Right forelimb (tissue), 1 donor: ENCODE measurements around the gene PFDN5.
"Not testable (repeated sequence)": the region's sequence is repeated elsewhere in the genome, so short reads cannot be mapped to it uniquely, and the experiment has no call there.

Source experiments
- DNase-seq: peaks from one replicate; pipeline ENCODE4 v3.0.0-alpha.2; 2018

The PFDN5 gene

DNA sequence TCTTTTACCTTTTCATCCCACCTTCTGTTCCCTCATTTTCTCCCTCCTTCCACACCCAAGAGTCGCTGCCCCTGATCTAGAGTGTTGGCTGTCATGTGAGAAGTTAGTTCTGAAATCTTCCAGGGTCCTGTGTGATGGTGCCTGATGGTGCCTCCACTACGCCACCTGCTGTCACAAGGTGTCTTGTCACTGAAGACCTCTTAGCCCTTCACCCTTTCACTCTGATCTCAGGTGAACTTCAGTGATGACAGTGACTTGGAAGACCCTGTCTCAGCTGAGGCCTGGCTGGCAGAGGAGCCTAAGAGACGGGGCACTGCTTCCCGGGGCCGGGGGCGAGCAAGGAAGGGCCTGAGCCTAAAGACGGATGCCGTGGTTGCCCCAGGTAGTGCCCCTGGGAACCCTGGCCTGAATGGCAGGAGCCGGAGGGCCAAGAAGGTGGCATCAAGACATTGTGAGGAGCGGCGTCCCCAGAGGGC lies 7.6 kb upstream of the PFDN5 start:
- peak; percentile 73 for DNase-seq

DNA sequence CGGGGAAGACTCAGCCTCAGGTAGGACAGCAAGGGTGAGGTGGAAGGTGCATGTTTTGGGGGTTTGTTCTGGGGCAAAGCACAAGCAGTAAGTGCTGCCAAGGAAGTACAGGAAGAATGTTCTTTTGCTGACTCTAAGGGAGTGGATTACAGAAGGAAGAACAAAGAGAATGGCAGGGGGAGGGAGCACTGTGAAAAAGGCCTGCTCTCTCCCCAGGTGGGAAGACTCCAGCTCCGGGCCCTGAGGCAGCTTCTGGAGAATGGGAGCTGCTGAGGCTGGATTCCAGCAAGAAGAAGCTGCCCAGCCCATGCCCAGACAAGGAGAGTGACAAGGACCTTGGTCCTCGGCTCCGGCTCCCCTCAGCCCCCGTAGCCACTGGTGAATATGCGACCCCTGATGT lies 7.0 kb upstream of the PFDN5 start:
- DNase-seq: no peak

- no peak for DNase-seq
These were observed 5.5 kb upstream of the PFDN5 start for GRCh38 chr12:53289891-53290290.

DNA sequence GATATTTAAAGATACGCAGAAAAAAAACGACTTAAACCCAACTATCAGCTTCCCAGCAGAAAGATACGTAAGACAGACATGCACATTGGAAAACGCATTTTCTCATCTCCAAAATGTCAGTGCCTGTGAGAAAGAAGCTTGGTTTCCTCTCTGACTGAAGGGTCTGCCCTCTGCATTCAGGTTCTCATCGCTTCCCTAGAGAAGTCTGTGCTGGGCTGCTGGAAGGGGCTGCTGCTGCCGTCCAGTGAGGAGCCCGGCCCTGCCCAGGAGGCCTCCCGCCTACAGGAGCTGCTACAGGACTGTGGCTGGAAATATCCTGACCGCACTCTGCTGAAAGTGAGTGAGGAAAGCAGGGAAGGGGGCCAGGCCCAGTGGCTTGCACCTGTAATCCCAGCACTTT lies 4.7 kb upstream of the PFDN5 start:
- DNase-seq: no peak

GRCh38 chr12:53292426-53292825 lies 2.9 kb upstream of the PFDN5 start:
- no peak for DNase-seq

DNA sequence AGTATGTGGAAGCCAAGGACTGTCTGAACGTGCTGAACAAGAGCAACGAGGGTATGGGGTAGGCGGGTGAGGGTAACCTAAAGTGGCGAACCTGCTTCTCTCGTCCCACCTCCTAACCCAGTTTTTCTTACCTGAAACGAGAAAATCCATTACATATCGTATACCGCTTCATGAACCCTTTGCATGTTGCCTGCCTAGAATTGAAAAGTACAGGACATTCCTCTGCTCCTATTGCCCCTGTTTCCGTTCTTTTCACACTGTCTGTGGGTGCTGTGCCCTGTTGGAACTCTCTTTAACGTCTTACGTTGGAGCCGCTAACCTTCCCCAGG lies 513 bp downstream of the PFDN5 start:
- no peak for DNase-seq

GRCh38 chr12:53297106-53297505 lies 1.8 kb downstream of the PFDN5 start:
- DNase-seq: not testable (repeated sequence)

DNA sequence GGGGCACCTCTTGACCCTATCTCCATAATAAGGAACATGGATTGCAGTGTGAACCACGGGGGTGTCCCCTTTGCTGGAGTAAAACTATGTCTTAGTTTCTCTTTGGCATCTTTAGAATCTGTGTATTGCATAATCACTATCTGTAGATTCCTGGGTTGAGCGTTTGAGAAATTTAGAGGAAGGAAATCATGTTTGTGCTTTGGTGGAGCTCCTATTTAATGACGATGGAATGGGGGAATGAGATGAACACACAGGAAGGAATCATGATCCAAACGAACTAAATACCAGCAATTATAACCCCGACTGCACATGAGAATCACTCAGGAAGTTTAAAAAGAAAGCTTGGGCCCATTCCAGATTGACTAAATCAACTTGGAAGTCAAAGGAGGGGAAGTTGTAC lies 2.8 kb downstream of the PFDN5 start:
- no peak for DNase-seq

GRCh38 chr12:53299101-53299453 lies 3.7 kb downstream of the PFDN5 start:
- no peak for DNase-seq

DNA sequence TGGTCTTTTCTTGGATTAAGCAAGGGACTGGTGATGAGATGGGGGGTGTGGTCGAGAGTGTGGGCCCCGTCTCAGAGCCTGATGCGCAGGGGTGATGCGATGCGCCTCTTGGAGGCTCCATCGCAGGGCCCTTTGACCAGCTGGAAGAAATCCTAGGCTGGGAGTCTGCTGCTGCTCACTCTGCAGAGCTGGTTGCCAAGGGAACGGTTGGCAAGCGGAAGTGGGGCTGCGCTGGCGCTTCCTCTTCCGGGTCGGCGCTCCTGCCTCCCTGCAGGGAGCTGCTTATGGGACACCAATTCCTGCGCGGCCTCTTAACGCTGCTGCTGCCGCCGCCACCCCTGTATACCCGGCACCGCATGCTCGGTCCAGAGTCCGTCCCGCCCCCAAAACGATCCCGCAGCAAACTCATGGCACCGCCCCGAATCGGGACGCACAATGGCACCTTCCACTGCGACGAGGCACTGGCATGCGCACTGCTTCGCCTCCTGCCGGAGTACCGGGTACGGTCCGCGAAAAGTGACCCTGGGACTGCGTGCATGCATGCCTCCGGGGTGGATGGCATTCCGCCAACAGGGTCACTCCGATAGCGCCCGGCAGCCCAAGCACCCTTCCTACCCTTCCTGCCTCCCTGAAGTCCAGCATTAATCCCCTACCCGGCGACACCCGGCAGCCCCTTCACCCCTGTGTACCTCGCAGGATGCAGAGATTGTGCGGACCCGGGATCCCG lies 4.3 kb downstream of the PFDN5 start, which contains the start of gene MYG1:
Gene MYG1, plus strand, starts transcription at position 242 of the 727 bp plus-strand sequence. Its CDS starts 43 bp downstream, at position 285.
- peak; percentile 91 for DNase-seq

- no peak for DNase-seq
These were observed 4.8 kb downstream of the PFDN5 start for GRCh38 chr12:53300187-53300586.

DNA sequence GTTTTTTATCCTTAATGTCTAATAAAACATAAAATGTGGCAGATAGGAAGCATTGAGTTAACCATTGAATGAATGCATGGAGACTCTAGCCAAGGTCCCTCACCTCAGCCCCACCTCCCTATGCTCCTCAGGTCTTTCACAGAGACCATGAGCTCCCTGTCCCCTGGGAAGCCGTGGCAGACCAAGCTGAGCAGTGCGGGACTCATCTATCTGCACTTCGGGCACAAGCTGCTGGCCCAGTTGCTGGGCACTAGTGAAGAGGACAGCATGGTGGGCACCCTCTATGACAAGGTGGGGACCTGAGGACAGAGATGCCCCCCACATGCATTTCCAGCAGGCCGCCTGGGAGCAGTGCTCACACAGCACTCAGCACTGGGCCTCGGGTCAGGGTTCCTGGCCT lies 7.6 kb downstream of the PFDN5 start:
- DNase-seq: no peak

GRCh38 chr12:53306826-53307225 lies 11.5 kb downstream of the PFDN5 start:
- no peak for DNase-seq

- DNase-seq: no peak
These were observed 12.9 kb downstream of the PFDN5 start for GRCh38 chr12:53308276-53308675.

- DNase-seq: no peak
These were observed 18.7 kb downstream of the PFDN5 start for GRCh38 chr12:53313996-53314395.

DNA sequence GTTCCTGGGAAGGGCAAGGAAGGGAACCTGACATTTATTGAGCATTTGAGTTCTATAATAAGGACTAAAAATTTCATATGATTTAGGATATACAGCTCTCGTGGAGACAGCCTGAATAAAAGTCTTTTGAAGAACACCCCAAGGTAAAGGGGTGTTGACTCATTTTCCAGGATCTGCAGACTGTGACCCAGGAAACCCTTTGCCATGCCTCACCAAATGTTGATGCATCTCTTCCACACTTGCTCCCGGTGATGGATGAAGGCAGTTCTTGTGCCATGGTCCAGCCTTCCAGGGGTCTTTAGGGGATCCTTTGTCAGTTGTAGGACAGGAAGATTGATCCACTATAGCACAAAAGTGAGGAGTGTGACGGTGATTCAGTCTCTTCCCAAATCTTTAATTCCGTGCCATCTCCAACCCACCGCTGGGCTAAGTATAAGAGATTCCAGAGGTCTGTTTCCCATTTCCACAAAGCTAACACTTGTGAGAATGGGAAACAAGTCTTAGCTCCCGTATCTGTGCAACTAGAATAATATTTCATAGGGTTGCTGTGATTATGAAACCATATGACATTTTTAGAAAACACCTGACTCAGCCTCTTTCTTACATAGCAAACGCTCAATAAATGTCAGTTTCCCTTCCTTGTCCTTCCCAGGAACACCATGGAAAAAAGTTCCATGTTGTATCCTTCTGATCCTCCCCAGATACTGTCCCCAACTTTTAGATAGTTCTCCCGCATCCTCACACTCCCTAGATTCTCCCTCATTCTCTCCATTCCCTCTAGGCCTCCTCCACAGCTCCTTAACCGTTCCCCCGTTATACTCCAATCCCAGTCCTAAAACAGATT lies 25.2 kb downstream of the PFDN5 start:
- DNase-seq: no peak

DNA sequence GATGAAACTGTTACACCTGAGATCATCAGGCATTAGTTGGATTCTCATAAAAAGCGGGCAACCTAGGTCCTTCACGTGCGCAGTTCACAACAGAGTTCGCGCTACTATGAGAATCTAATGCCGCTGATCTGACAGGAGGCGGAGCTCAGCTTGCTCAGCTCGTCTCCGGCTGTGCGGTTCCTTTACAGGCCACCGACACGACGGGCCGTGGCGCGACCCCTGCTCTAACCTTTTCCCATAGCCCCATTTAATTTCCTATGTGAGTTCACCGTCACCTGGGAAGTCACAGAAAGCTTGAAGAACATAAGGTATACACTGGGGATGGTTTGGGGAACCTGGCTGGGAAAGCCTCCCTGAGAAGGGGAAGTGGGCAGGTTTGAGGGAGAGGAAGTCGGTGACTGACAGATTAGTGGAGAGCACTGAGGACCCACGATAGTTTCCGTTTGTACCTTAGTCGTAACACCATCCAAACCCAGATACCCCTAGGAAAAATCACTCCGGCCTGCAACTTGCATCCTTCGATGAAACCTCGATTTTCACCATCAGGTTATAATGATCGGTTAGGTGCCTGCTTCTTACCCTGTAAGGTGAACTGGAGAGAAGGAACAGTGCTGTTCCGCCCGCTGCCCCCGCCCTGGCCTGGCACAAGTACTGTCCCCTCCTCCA lies 28.9 kb downstream of the PFDN5 start:
- DNase-seq: no peak

DNA sequence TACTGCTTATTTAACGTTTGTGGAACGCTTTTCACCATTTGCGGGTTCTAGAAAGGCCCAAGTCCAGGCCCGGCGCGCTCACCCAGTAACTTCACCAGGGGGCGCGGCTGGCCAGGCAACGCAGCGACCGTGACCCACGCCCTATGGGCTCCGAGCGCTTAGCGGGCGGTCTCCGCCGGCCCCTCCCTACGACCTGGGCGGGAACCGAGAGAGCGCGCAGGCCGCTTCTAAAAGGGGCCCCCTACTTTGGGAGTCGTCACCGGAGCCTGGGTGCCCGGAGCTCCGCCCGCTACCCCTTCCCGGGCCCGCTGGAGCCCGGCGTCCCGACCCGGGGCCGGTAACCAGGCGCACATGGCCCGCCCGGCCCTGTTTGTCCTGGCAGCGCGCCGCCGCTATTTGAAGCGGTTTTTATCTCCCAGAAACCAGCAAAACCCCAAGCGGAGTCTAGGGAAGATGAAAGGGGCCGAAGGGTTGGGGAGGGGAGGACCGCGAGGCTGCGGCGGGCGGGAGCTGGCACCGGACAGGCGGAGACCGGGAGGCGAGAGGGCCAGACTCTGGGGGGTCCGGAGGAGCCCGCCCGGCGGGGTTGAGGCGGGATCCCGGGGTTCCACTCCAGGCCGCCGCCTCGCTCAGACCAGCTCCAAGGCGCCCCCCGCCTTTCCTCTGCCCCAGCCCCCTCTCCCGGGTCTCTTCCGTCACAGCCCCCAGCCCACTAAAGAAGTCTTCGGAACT lies 29.6 kb downstream of the PFDN5 start:
- DNase-seq: peak; percentile 94

DNA sequence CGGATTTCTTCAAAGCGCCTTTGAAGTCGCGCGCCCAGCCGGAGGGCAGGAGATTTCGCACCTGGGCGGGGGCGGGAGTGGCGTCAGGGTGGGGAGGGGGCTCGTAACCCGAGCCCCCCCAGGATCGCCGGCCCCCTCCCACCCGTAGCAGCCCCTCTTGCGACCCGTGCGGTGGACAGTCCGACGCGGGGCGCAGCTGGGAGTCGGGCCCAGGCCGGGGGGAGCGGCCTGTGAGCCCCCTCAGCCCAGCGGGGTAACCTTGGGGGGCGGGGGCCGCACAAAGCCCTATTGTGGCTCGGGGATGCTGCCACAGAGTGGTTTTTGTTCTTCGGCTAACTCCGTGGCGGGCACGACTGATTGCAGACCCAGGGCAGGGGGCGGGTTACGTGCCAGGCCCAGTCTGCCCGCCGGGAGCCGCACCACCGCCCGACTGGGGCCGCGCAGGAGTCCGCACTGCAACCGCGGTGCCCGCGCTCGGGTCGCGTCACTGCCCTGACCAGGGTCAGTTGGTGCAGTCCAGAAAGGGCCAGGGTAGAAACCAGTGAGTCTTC lies 30.2 kb downstream of the PFDN5 start:
- peak; percentile 77 for DNase-seq

- no peak for DNase-seq
These were observed 31.3 kb downstream of the PFDN5 start for GRCh38 chr12:53326460-53327185.

- no peak for DNase-seq
These were observed 32.2 kb downstream of the PFDN5 start for GRCh38 chr12:53327435-53328042.

DNA sequence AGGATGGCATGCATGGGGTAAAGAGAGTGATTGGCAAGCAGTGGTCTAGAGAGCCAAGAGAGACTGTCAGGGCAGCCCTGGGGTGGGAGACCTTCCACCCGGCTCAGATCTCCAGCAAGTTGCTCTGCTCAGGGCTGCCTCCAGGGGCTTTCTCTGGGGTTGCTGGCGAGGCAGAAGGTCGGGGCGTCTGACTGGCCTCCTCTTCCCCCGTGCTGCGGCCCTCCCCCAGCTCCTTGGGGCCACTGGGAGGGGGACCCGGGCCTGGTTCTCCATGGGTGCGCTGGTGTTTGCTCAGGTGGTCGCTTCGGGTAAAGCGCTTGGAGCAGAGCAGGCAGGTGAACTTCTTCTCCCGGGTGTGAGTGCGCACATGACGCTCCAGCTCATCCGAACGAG lies 32.7 kb downstream of the PFDN5 start:
- no peak for DNase-seq
